ENCODE data around the gene FADS1. TPM values are rescaled to one million over a fixed set of nuclear protein-coding genes. Genes with fewer than 3 reads are reported as not detected.

The FADS1 gene
- total RNA-seq, 4 donors from 2014 or later = 20.8 to 37.4 (median 32.0) TPM

- peaks cover 11% of the 10 kb centered on the region for H3K27me3 ChIP-seq
- no peak for TF ChIP-seq EP300 (IDR thresholded peaks at IDR 0.05)
- TF ChIP-seq POLR2AphosphoS5 (IDR thresholded peaks at IDR 0.05) = no peak
- TF ChIP-seq CTCF (IDR thresholded peaks at IDR 0.05) = no peak
- TF ChIP-seq POLR2A (IDR thresholded peaks at IDR 0.05) = no peak
- H3K27ac ChIP-seq = no peak overlapping the region
- no peak overlapping the region for H3K4me3 ChIP-seq
- no peak for ATAC-seq
- peaks cover 0 to 60% of the 10 kb centered on the region in 2 donors for H3K36me3 ChIP-seq
- peaks cover 0 to 13% (median 8%) of the 10 kb centered on the region in 3 donors for H3K4me1 ChIP-seq
- no CpG with 5 or more reads among the region's 5 CpGs for WGBS, 2 donors (ENCODE audit: low coverage in 1 of 2)
- no peaks in the 10 kb centered on the region for H3K9me3 ChIP-seq
Measured at GRCh38 chr11:61781585-61781984, 35.2 kb downstream of the FADS1 start.

DNA sequence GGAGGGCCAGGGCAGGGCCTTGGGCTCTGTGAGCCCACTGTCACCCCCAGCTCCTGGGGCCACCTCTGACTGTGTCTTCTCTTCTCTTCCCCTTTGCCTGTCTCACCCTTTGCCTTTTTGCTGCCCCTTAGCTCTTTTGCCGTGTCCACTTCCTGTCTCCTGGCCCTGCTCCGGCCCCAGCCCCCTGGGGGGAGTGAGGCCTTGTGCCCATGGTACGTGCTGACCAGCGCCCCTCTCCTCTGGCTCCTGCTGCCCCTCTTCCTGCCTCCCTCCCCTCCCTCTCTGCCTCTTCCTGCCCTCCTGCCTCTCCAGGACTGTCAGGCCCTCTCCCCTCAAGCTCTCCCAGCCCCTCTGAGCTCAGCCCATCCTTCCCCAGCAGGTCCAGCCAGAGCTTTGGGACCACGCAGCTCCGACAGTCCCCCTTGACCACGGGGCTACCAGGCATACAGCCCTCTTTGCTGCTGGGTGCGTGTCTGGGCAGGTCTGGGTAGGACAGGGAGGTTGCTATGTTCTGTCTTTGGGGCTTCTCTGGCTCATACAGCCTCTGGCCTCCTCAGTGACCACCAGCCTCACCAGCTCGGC lies 36.1 kb downstream of the FADS1 start:
- no peaks in the 10 kb centered on the region for H3K9me3 ChIP-seq
- peaks cover 0 to 51% of the 10 kb centered on the region in 2 donors for H3K36me3 ChIP-seq
- H3K27me3 ChIP-seq = peaks cover 13% of the 10 kb centered on the region
- TF ChIP-seq EP300 (IDR thresholded peaks at IDR 0.05) (no peak), POLR2AphosphoS5 (IDR thresholded peaks at IDR 0.05) (no peak), POLR2A (IDR thresholded peaks at IDR 0.05) (no peak), CTCF (IDR thresholded peaks at IDR 0.05) (no peak)
- ATAC-seq = no peak
- H3K27ac ChIP-seq = no peak overlapping the region
- H3K4me1 ChIP-seq = peaks cover 0 to 14% (median 8%) of the 10 kb centered on the region in 3 donors
- no peak overlapping the region for H3K4me3 ChIP-seq
- WGBS, 2 donors (ENCODE audit: low coverage in 1 of 2) = 80% methylated on average over 7 of the region's 9 CpGs; no CpG with 5 or more reads in 1 of the 2 donors

- no peak for ATAC-seq
- no peak overlapping the region for H3K27ac ChIP-seq
- H3K4me3 ChIP-seq = no peak overlapping the region
- TF ChIP-seq POLR2A (IDR thresholded peaks at IDR 0.05) (no peak), CTCF (IDR thresholded peaks at IDR 0.05) (no peak), EP300 (IDR thresholded peaks at IDR 0.05) (no peak), POLR2AphosphoS5 (IDR thresholded peaks at IDR 0.05) (no peak)
- peaks cover 0 to 14% (median 8%) of the 10 kb centered on the region in 3 donors for H3K4me1 ChIP-seq
- H3K9me3 ChIP-seq = no peaks in the 10 kb centered on the region
- WGBS, 2 donors (ENCODE audit: low coverage in 1 of 2) = 90 to 95% methylated on average over 2 to 8 of the region's 14 CpGs
- H3K36me3 ChIP-seq = peaks cover 0 to 44% of the 10 kb centered on the region in 2 donors
- H3K27me3 ChIP-seq = peaks cover 13% of the 10 kb centered on the region
Measured at GRCh38 chr11:61779666-61780525, 36.9 kb downstream of the FADS1 start.

DNA sequence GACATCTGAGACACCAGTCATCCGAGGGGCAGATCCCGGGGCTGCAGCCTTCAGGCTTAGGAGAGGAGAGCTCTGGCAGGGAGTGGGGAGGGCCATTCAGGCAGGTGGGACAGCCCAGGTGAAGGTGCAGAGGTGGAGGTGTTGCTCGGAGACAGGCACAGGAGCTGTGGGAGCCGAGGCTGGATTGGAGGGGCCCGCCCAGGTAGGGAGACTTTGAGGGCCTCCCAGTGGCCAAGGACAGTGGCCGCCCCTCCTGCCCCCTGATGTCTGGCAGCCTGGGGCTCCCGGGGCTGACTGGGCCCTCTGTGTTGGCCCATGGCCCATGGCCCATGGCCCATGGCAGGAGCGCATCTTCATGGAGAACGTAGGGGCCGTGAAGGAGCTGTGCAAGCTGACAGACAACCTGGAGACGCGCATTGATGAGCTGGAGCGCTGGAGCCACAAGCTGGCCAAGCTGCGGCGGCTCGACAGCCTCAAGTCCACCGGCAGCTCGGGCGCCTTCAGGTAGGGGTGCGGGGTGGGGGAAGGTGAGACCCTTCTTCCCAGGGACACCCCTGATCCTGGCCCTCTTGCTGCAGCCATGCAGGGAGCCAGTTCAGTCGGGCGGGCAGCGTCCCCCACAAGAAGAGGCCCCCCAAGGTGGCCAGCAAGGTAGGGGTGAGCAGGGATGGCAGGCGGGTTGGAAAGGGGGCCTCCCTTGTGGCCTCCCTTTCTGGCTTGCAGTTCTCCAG lies 37.7 kb downstream of the FADS1 start:
- TF ChIP-seq POLR2AphosphoS5 (IDR thresholded peaks at IDR 0.05) (no peak), POLR2A (IDR thresholded peaks at IDR 0.05) (no peak), CTCF (IDR thresholded peaks at IDR 0.05) (no peak), EP300 (IDR thresholded peaks at IDR 0.05) (no peak)
- H3K9me3 ChIP-seq = no peaks in the 10 kb centered on the region
- no peak overlapping the region for H3K4me3 ChIP-seq
- H3K27me3 ChIP-seq = peaks cover 13% of the 10 kb centered on the region
- 60 to 68% methylated on average over 1 to 3 of the region's 24 CpGs for WGBS, 2 donors (ENCODE audit: low coverage in 1 of 2)
- H3K36me3 ChIP-seq = peaks cover 0 to 35% of the 10 kb centered on the region in 2 donors
- H3K4me1 ChIP-seq = peaks cover 0 to 14% (median 8%) of the 10 kb centered on the region in 3 donors
- no peak overlapping the region for H3K27ac ChIP-seq
- no peak for ATAC-seq
